Trophoblast cell (in vitro differentiated cells and primary cell): ENCODE measurements around the gene MRPL34.

Experiments used
- DNase-seq, 2 donors: peaks; one replicate each; pipeline ENCODE4 v3.0.0-alpha.2; 2016
- H2AFZ ChIP-seq: 2 replicates; pipeline ENCODE4 v1.6.1; 2013; ENCODE audit warnings: low read length, moderate library complexity, mild to moderate bottlenecking; ENCODE audit not compliant: insufficient read depth, poor library complexity
- H2AK5ac ChIP-seq: 2 replicates; pipeline ENCODE4 v1.6.1; 2013; ENCODE audit warnings: mild to moderate bottlenecking, low read length
- H2BK120ac ChIP-seq: 2 replicates; pipeline ENCODE4 v1.6.1; 2013; ENCODE audit warnings: low read length, mild to moderate bottlenecking, moderate library complexity; ENCODE audit not compliant: insufficient read depth, poor library complexity
- H2BK12ac ChIP-seq: 2 replicates; pipeline ENCODE4 v1.6.1; 2013; ENCODE audit warnings: mild to moderate bottlenecking, low read length, moderate library complexity
- H2BK5ac ChIP-seq: 2 replicates; pipeline ENCODE4 v1.6.1; 2013; ENCODE audit warnings: low read length, low read depth, moderate library complexity, mild to moderate bottlenecking; ENCODE audit not compliant: poor library complexity
- H3K14ac ChIP-seq: 2 replicates; pipeline ENCODE4 v1.6.1; 2013; ENCODE audit warnings: mild to moderate bottlenecking, low read length
- H3K18ac ChIP-seq: 2 replicates; pipeline ENCODE4 v1.6.1; 2013; ENCODE audit warnings: mild to moderate bottlenecking, low read length
- H3K23ac ChIP-seq: 2 replicates; pipeline ENCODE4 v1.6.1; 2013; ENCODE audit warnings: low read length
- H3K27ac ChIP-seq: 2 replicates; pipeline ENCODE4 v1.5.1; 2013; ENCODE audit warnings: low read depth, mild to moderate bottlenecking, inconsistent platforms, low read length, moderate library complexity
- H3K27me3 ChIP-seq: 2 replicates; pipeline ENCODE4 v1.6.1; 2013; ENCODE audit warnings: inconsistent platforms, mild to moderate bottlenecking, low read length, moderate library complexity; ENCODE audit not compliant: insufficient read depth
- H3K36me3 ChIP-seq, 2 experiments: 1 replicate in 1 of 2; 2 replicates in 1 of 2; pipeline ENCODE4 v1.6.1; 2013; ENCODE audit warnings: low read length in 2 of 2, mild to moderate bottlenecking in 2 of 2, moderate library complexity in 1 of 2; ENCODE audit not compliant: insufficient read depth in 2 of 2, control insufficient read depth in 1 of 2
- H3K4ac ChIP-seq: 2 replicates; pipeline ENCODE4 v1.6.1; 2013; ENCODE audit warnings: low read depth, mild to moderate bottlenecking, low read length, moderate library complexity
- H3K4me1 ChIP-seq, 2 experiments: 1 replicate in 1 of 2; 2 replicates in 1 of 2; pipeline ENCODE4 v1.6.1; 2013; ENCODE audit warnings: low read length in 2 of 2, mild to moderate bottlenecking in 2 of 2, moderate library complexity in 1 of 2; ENCODE audit not compliant: insufficient read depth in 2 of 2, control insufficient read depth in 1 of 2
- H3K4me2 ChIP-seq: 2 replicates; pipeline ENCODE4 v1.6.1; 2013; ENCODE audit warnings: inconsistent platforms, mild to moderate bottlenecking, low read length, moderate library complexity
- H3K4me3 ChIP-seq: 2 replicates; pipeline ENCODE4 v1.5.1; 2013; ENCODE audit warnings: mild to moderate bottlenecking, low read depth, low read length, inconsistent platforms
- H3K79me1 ChIP-seq: one replicate; pipeline ENCODE4 v1.6.1; 2013; ENCODE audit warnings: low read length
- H3K79me2 ChIP-seq: 2 replicates; pipeline ENCODE4 v1.6.1; 2013; ENCODE audit warnings: low read length, mild to moderate bottlenecking; ENCODE audit not compliant: control insufficient read depth, insufficient read depth, poor library complexity
- H3K9ac ChIP-seq: 2 replicates; pipeline ENCODE4 v1.6.1; 2013; ENCODE audit warnings: mild to moderate bottlenecking, low read length
- H3K9me3 ChIP-seq: 2 replicates; pipeline ENCODE4 v1.6.1; 2013; ENCODE audit warnings: low read depth, mild to moderate bottlenecking, control low read depth, inconsistent platforms, low read length; ENCODE audit not compliant: insufficient read depth
- H4K12ac ChIP-seq: 2 replicates; pipeline ENCODE4 v1.6.1; 2013; ENCODE audit warnings: low read depth, mild to moderate bottlenecking, low read length, moderate library complexity
- H4K8ac ChIP-seq: 2 replicates; pipeline ENCODE4 v1.6.1; 2013; ENCODE audit warnings: low read depth, mild to moderate bottlenecking, low read length, moderate library complexity
- H4K91ac ChIP-seq: one replicate; pipeline ENCODE4 v1.6.1; 2013; ENCODE audit warnings: low read depth, mild to moderate bottlenecking, low read length, moderate library complexity
- WGBS: extraction: QIAGEN DNeasy Blood & Tissue Kit; methylation state at CpG from one replicate; pipeline ENCODE4 v1.1.7; 2013; ENCODE audit warnings: missing lambda C conversion rate; ENCODE audit not compliant: insufficient read length, insufficient coverage; ENCODE audit errors: extremely low coverage; 5-methylcytosine and 5-hydroxymethylcytosine counted together

The MRPL34 gene

GRCh38 chr19:17341845-17342244 is 36.2 kb downstream of the MRPL34 start:
- Histone ChIP-seq H3K14ac (no peak overlapping the region), H3K27ac (no peak overlapping the region), H3K79me1 (peaks cover 7% of the 10 kb centered on the region), H2BK12ac (no peak overlapping the region), H3K23ac (no peak overlapping the region), H3K36me3 (peaks cover 4 to 5% of the 10 kb centered on the region in 2 experiments), H3K4me2 (no peak overlapping the region), H3K4me1 (peaks cover 8 to 10% of the 10 kb centered on the region in 2 experiments), H2AFZ (no peak overlapping the region), H3K4me3 (no peak overlapping the region), H3K9me3 (no peaks in the 10 kb centered on the region), H4K91ac (no peak overlapping the region), H4K12ac (no peak overlapping the region), H2AK5ac (no peak overlapping the region), H3K18ac (no peak overlapping the region), H2BK5ac (no peak overlapping the region), H3K4ac (no peak overlapping the region), H3K9ac (no peak overlapping the region), H4K8ac (no peak overlapping the region), H3K79me2 (peaks cover 2% of the 10 kb centered on the region), H2BK120ac (no peak overlapping the region), H3K27me3 (no peaks in the 10 kb centered on the region)
- no CpG with 5 or more reads among the region's 7 CpGs for WGBS
- no peak for DNase-seq

GRCh38 chr19:17346109-17346671 is 40.5 kb downstream of the MRPL34 start:
- Histone ChIP-seq H4K91ac (no peak overlapping the region), H3K27ac (no peak overlapping the region), H3K4me1 (peaks cover 0 to 2% of the 10 kb centered on the region in 2 experiments), H2BK12ac (no peak overlapping the region), H3K79me1 (no peaks in the 10 kb centered on the region), H2AFZ (no peak overlapping the region), H4K8ac (no peak overlapping the region), H3K9ac (no peak overlapping the region), H2AK5ac (no peak overlapping the region), H3K36me3 (peaks cover 3 to 4% of the 10 kb centered on the region in 2 experiments), H3K9me3 (no peaks in the 10 kb centered on the region), H3K4me2 (no peak overlapping the region), H4K12ac (no peak overlapping the region), H3K27me3 (no peaks in the 10 kb centered on the region), H3K4ac (no peak overlapping the region), H3K18ac (no peak overlapping the region), H2BK120ac (no peak overlapping the region), H3K4me3 (no peak overlapping the region), H2BK5ac (no peak overlapping the region), H3K79me2 (no peaks in the 10 kb centered on the region), H3K14ac (no peak overlapping the region), H3K23ac (no peak overlapping the region)
- no CpG with 5 or more reads among the region's 24 CpGs for WGBS
- peak; percentile 37 to 76 for DNase-seq

DNA sequence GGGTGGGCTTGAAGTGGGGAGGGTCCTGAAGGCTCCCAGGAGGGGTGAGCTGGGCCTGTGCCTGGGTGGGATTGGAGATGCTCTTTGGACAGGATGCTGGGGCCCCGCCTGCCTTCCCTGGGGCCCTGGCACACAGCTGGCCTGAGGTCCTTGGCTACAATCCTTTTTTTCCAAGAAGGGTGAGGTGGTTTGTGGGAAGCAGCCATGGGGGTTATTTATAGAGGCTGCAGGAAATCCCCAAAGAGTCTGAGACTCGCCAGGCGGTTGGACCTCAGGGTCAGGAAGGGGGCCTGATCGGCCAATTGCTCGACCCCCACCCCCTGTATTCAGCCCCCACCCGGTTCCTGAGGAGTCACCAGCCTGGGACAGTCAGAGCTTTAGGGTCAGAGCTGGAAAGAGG is 41.7 kb downstream of the MRPL34 start:
- Histone ChIP-seq H4K91ac (no peak overlapping the region), H4K8ac (no peak overlapping the region), H3K4me1 (peaks cover 0 to 2% of the 10 kb centered on the region in 2 experiments), H3K36me3 (no peaks in the 10 kb centered on the region), H3K4me2 (no peak overlapping the region), H3K4ac (no peak overlapping the region), H3K9ac (no peak overlapping the region), H3K27ac (no peak overlapping the region), H3K23ac (no peak overlapping the region), H3K4me3 (no peak overlapping the region), H3K27me3 (no peaks in the 10 kb centered on the region), H3K14ac (no peak overlapping the region), H2AFZ (no peak overlapping the region), H3K79me2 (no peaks in the 10 kb centered on the region), H2AK5ac (no peak overlapping the region), H2BK5ac (no peak overlapping the region), H3K18ac (no peak overlapping the region), H4K12ac (no peak overlapping the region), H3K79me1 (no peaks in the 10 kb centered on the region), H2BK120ac (no peak overlapping the region), H2BK12ac (no peak overlapping the region), H3K9me3 (peaks cover 2% of the 10 kb centered on the region)
- DNase-seq = no peak
- WGBS = no CpG with 5 or more reads among the region's 6 CpGs

DNA sequence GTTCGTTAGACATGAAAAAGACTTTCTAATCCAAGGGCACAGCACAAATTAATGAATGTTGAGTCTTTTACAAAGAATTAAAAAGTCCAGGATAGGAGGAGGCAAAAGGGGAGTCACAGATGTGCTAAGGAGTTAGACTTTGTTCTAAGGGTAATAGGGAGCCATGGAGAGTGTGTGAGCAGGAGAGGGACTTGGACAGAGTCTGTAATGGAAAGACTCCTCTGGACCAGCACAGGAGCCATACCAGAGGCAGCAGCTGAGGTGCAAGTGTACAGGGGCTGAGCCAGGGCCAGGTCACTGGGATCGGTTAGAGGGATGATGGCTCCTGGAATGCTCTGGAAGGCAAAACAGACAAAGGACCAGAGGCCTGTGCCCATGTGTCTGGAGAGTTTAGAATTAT is 42.2 kb downstream of the MRPL34 start:
- H4K91ac ChIP-seq = no peak overlapping the region
- H3K79me2 ChIP-seq = no peaks in the 10 kb centered on the region
- no peak overlapping the region for H2AK5ac ChIP-seq
- H4K8ac ChIP-seq = no peak overlapping the region
- no peak overlapping the region for H3K23ac ChIP-seq
- no peak overlapping the region for H2BK5ac ChIP-seq
- no peak overlapping the region for H3K18ac ChIP-seq
- no peak overlapping the region for H3K27ac ChIP-seq
- no peak overlapping the region for H3K4me2 ChIP-seq
- H3K4ac ChIP-seq = no peak overlapping the region
- no peaks in the 10 kb centered on the region for H3K36me3 ChIP-seq
- H3K27me3 ChIP-seq = no peaks in the 10 kb centered on the region
- H2BK120ac ChIP-seq = no peak overlapping the region
- no peak overlapping the region for H3K14ac ChIP-seq
- DNase-seq = no peak
- H2BK12ac ChIP-seq = no peak overlapping the region
- H3K4me1 ChIP-seq = peaks cover 0 to 2% of the 10 kb centered on the region in 2 experiments
- H3K9ac ChIP-seq = no peak overlapping the region
- H3K9me3 ChIP-seq = peaks cover 2% of the 10 kb centered on the region
- no peak overlapping the region for H3K4me3 ChIP-seq
- no peak overlapping the region for H2AFZ ChIP-seq
- H4K12ac ChIP-seq = no peak overlapping the region
- no peaks in the 10 kb centered on the region for H3K79me1 ChIP-seq
- WGBS = no CpG with 5 or more reads among the region's 2 CpGs
